Activated CD4-positive, CD25-positive, alpha-beta regulatory T cell treated with anti-CD3 and anti-CD28 coated beads, Interleukin-2, amount 50 U/mL, for 24 hours (primary cell): ENCODE results near the gene FBXO41.

Experiments used
- ATAC-seq, 2 donors: fragments of 150-1000 bp; cut with Tn5 transposase; one replicate each; pipeline ENCODE4 v1.10.0; 2021; ENCODE audit warnings: mild to moderate bottlenecking in 1 of 2, moderate library complexity in 1 of 2

Gene FBXO41

DNA sequence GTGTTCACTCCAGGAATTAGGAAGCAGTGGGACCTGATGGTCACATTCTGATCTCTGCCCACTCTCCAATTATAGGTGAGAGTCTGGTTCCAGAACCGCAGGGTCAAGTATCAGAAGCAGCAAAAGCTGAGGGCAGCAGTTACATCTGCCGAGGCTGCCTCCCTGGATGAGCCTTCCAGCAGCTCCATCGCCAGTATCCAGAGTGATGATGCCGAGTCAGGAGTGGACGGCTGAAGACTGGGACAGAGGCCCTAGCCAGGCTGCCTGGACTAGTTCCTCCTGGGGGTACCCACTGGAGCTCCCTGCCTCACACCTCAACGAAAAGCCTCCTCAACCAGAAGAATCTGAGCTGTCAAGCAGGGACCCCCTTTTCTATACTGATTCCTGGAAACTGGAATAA, 73.6 kb downstream of the FBXO41 start:
- ATAC-seq = no peak

DNA sequence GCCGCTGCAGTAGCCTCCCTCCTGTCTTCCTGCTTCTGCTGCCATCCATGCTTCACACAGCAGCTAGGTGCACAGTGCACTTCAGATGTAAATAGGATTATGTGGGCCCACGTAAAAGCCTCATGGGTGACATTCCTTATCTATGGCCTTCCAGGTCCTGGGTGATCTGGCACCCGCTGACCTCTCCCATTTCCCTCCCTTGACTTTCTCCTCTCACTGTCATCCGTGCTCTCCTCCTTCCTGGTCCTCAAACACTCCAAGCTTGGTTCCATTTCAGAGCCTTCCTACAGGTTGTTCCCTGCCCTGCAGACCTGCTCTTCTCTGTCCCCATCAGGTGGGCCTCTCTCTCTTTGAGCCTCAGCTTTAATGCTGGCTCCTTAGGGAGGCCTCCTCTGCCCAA, 74.3 kb downstream of the FBXO41 start:
- ATAC-seq = no peak

DNA sequence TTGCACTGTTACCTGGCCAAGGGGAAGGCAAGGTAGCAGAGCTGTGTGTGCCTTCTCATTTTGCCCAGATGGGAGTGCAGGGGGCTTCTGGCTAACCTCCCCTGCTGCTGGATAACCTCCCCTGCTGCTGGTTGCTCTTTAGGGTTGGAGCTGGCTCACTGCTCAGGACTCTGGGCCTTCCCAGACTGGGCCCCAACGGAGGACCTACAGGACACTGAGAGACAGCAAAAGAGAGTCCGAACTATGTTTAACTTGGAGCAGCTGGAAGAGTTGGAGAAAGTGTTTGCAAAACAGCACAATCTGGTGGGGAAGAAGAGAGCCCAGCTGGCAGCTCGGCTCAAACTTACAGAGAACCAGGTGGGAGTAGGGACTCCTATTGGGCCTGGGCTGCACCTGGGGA, 76.0 kb downstream of the FBXO41 start:
- ATAC-seq = no peak

DNA sequence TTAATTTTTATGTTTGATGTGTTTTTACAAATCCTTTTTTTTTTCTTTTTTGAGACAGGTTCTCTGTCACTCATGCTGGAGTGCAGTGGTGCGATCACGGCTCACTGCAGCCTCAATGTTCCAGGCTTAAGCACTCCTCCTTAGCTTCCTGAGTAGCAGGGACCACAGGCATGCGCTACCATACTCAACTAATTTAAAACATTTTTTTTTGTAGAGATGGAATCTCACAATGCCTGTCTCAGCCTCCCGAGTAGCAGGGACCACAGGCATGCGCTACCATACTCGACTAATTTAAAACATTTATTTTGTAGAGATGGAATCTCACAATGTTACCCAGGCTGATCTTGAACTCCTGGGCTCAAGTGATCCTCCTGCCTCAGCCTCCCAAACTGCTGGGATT, 78.7 kb downstream of the FBXO41 start:
- no peak for ATAC-seq
